HepG2 (cell line): ENCODE results near the gene TCF23. TPM values are rescaled to one million over a fixed set of nuclear protein-coding genes. Genes with fewer than 3 reads are reported as not detected.

Source experiments
- AGO1 ChIP-seq: fragments of 200-400 bp; formaldehyde crosslinking; IDR thresholded peaks from 2 replicates; pipeline ENCODE4 v1.6.1; 2017; ENCODE audit warnings: mild to moderate bottlenecking, low read depth, low read length, moderate library complexity; ENCODE audit not compliant: poor library complexity, severe bottlenecking
- GMEB2 ChIP-seq: IDR thresholded peaks from 2 replicates; pipeline ENCODE4 v1.6.1; 2016; ENCODE audit warnings: missing biosample characterization, missing genetic modification reagents, low read depth
- LCORL ChIP-seq, 2 experiments: fragments of 450-650 bp in 1 of 2; sonication (generic) in 1 of 2; formaldehyde crosslinking in 1 of 2; IDR thresholded peaks; 2 replicates each; pipeline versions ENCODE4 v1.5.0 to v1.6.1; 2017 to 2020; ENCODE audit warnings: antibody characterized with exemption in 1 of 2, missing genetic modification reagents in 1 of 2
- MAX ChIP-seq: IDR thresholded peaks from 2 replicates; pipeline ENCODE4 v1.6.1; 2012; ENCODE audit warnings: inconsistent platforms
- NR0B2 ChIP-seq: sonication (generic); formaldehyde crosslinking; IDR thresholded peaks from 2 replicates; pipeline ENCODE4 v1.4.0; 2020; ENCODE audit warnings: mild to moderate bottlenecking, missing genetic modification reagents
- PCBP1 ChIP-seq: fragments of 200-400 bp; formaldehyde crosslinking; IDR thresholded peaks from 2 replicates; pipeline ENCODE4 v1.6.1; 2017; ENCODE audit warnings: mild to moderate bottlenecking, low read depth, low read length, borderline replicate concordance
- RBM39 ChIP-seq: fragments of 200-400 bp; formaldehyde crosslinking; IDR thresholded peaks from one replicate; pipeline ENCODE4 v1.6.1; 2018; ENCODE audit warnings: antibody characterized with exemption, mild to moderate bottlenecking, low read depth, low read length; ENCODE audit not compliant: poor library complexity, severe bottlenecking
- SNAPC2 ChIP-seq: sonication (generic); formaldehyde crosslinking; IDR thresholded peaks from 2 replicates; pipeline ENCODE4 v1.8.1; 2022; ENCODE audit warnings: mild to moderate bottlenecking, missing genetic modification reagents
- SNRNP70 ChIP-seq: fragments of 200-400 bp; formaldehyde crosslinking; IDR thresholded peaks from 2 replicates; pipeline ENCODE4 v1.6.1; 2017; ENCODE audit warnings: mild to moderate bottlenecking, low read depth, low read length, moderate library complexity
- SP1 ChIP-seq, 2 experiments: fragments of 450-650 bp in 1 of 2; sonication (generic) in 1 of 2; formaldehyde crosslinking in 1 of 2; IDR thresholded peaks; 2 replicates each; pipeline versions ENCODE4 v1.4.0 to v1.6.1; 2016 to 2020; ENCODE audit warnings: missing genetic modification reagents in 1 of 2
- STAT6 ChIP-seq: sonication (generic); formaldehyde crosslinking; IDR thresholded peaks from 2 replicates; pipeline ENCODE4 v1.4.0; 2020; ENCODE audit warnings: missing genetic modification reagents, mild to moderate bottlenecking, borderline replicate concordance
- TFAP4 ChIP-seq: sonication (generic); IDR thresholded peaks from 2 replicates; pipeline ENCODE4 v1.6.1; 2016; ENCODE audit warnings: low read depth, borderline replicate concordance
- UBTF ChIP-seq: sonication (generic); formaldehyde crosslinking; IDR thresholded peaks from 2 replicates; pipeline ENCODE4 v1.4.0; 2020; ENCODE audit warnings: mild to moderate bottlenecking, missing genetic modification reagents
- YEATS4 ChIP-seq: sonication (generic); formaldehyde crosslinking; IDR thresholded peaks from 2 replicates; pipeline ENCODE4 v1.4.0; 2020; ENCODE audit warnings: missing genetic modification reagents, borderline replicate concordance
- ZBTB7A ChIP-seq: sonication (generic); formaldehyde crosslinking; IDR thresholded peaks from 2 replicates; pipeline ENCODE4 v1.8.0; 2022; ENCODE audit warnings: mild to moderate bottlenecking, missing genetic modification reagents
- ZNF230 ChIP-seq: sonication (generic); formaldehyde crosslinking; IDR thresholded peaks from 2 replicates; pipeline ENCODE4 v1.4.0; 2020; ENCODE audit warnings: mild to moderate bottlenecking, missing genetic modification reagents
- ZNF256 ChIP-seq: sonication (generic); formaldehyde crosslinking; conservative IDR thresholded peaks from 2 replicates; pipeline ENCODE4 v1.4.0; 2020; ENCODE audit warnings: missing genetic modification reagents
- ZNF264 ChIP-seq: sonication (generic); formaldehyde crosslinking; IDR thresholded peaks from 2 replicates; pipeline ENCODE4 v1.4.0; 2020; ENCODE audit warnings: missing genetic modification reagents
- ZNF30 ChIP-seq: sonication (generic); formaldehyde crosslinking; IDR thresholded peaks from 2 replicates; pipeline ENCODE4 v1.5.0; 2020; ENCODE audit warnings: mild to moderate bottlenecking, missing genetic modification reagents
- ZNF891 ChIP-seq: sonication (generic); formaldehyde crosslinking; IDR thresholded peaks from 2 replicates; pipeline ENCODE4 v1.5.0; 2020; ENCODE audit warnings: mild to moderate bottlenecking, missing genetic modification reagents
- polyA plus RNA-seq, 8 experiments: library from polyadenylated mRNA; depleted of rRNA in 3 of 8; stranded (reverse) in 7 of 8; unstranded in 1 of 8; fragments of >200 nt; fragmentation: Illumina TruSeq in 4 of 8; extraction: Trizol in 4 of 8; gene quantifications; 2 replicates each; pipeline versions ENCODE4 v1.2.1 to v1.2.3, GENCODE V29; 2011 to 2016; ENCODE audit warnings: low read depth in 4 of 8, missing spikeins in 1 of 8, mixed read lengths in 1 of 8; ENCODE audit not compliant: insufficient read depth in 1 of 8
- total RNA-seq, 5 experiments: library from RNA; depleted of rRNA; stranded (reverse); fragments of >200 nt; fragmentation: Illumina TruSeq; extraction: Trizol; gene quantifications; 2 replicates each; pipeline ENCODE4 v1.2.3, GENCODE V29; 2016; ENCODE audit warnings: low read depth in 1 of 5

The TCF23 gene
- total and polyA plus RNA-seq, 2 of the 13 experiments (the other 11 are each of a cell fraction or from before 2014, with no cell fraction given): 0.02 to 1.4 TPM

- peak; percentile 37 for TF ChIP-seq RBM39
- TF ChIP-seq SNAPC2 (CRISPR knock-in tag): no peak
- peak; percentile 92 for TF ChIP-seq MAX
- no peak; the same call in 1 of the 2 replicates for TF ChIP-seq ZNF891 (CRISPR knock-in tag)
- TF ChIP-seq ZNF230 (CRISPR knock-in tag): no peak
- peak; percentile 55; the same call in 1 of the 2 replicates for TF ChIP-seq YEATS4 (CRISPR knock-in tag)
- TF ChIP-seq TFAP4: no peak
- TF ChIP-seq AGO1: peak; percentile 21
- TF ChIP-seq SP1 (IDR thresholded peaks at IDR 0.05): no peak
- no peak for TF ChIP-seq SP1 (CRISPR knock-in tag; IDR thresholded peaks at IDR 0.05)
- TF ChIP-seq ZBTB7A (CRISPR knock-in tag): 0 out of 2 replicates have a peak, but pooled peaks have one; percentile 47
- no peak for TF ChIP-seq PCBP1
- TF ChIP-seq ZNF264 (CRISPR knock-in tag): no peak
- TF ChIP-seq UBTF (CRISPR knock-in tag): peak; percentile 69
- no peak for TF ChIP-seq STAT6 (CRISPR knock-in tag)
- TF ChIP-seq NR0B2 (CRISPR knock-in tag): peak; percentile 74; the same call in 1 of the 2 replicates
- TF ChIP-seq GMEB2 (CRISPR knock-in tag): no peak
- no peak for TF ChIP-seq ZNF30 (CRISPR knock-in tag)
- TF ChIP-seq SNRNP70: no peak
- no peak for TF ChIP-seq LCORL (IDR thresholded peaks at IDR 0.05)
- TF ChIP-seq LCORL (CRISPR knock-in tag; IDR thresholded peaks at IDR 0.05): peak; percentile 69; the same call in 1 of the 2 replicates
- no peak for TF ChIP-seq ZNF256
Observed at GRCh38 chr2:27118525-27119329, 30.1 kb upstream of the TCF23 start, which contains the start of gene CGREF1 (continued).
